Endodermal cell (in vitro differentiated cells): ENCODE data around the gene SH3GL2. TPM values are rescaled to one million over a fixed set of nuclear protein-coding genes. Genes with fewer than 3 reads are reported as not detected.

Experiments used
- DNase-seq: peaks from one replicate; pipeline ENCODE4 v3.0.0-alpha.2; 2017
- H3K27ac ChIP-seq: 2 replicates; pipeline ENCODE4 v1.5.1; 2013; ENCODE audit warnings: mild to moderate bottlenecking, low read depth, low read length, moderate library complexity
- H3K27me3 ChIP-seq: 2 replicates; pipeline ENCODE4 v1.6.1; 2013; ENCODE audit warnings: mild to moderate bottlenecking, low read length, moderate library complexity; ENCODE audit not compliant: insufficient read depth, control insufficient read depth, poor library complexity, severe bottlenecking
- H3K36me3 ChIP-seq: 2 replicates; pipeline ENCODE4 v1.7.0; 2013; ENCODE audit warnings: mild to moderate bottlenecking, low read length, moderate library complexity; ENCODE audit not compliant: control insufficient read depth, insufficient read depth
- H3K4me1 ChIP-seq: one replicate; pipeline ENCODE4 v1.7.0; 2013; ENCODE audit warnings: low read length; ENCODE audit not compliant: control insufficient read depth, insufficient read depth
- H3K4me3 ChIP-seq: 2 replicates; pipeline ENCODE4 v1.5.1; 2013; ENCODE audit warnings: mild to moderate bottlenecking, low read length, moderate library complexity
- H3K9ac ChIP-seq: 2 replicates; pipeline ENCODE4 v1.6.1; 2013; ENCODE audit warnings: mild to moderate bottlenecking, low read length, moderate library complexity; ENCODE audit not compliant: poor library complexity, severe bottlenecking; ENCODE audit errors: extremely low read depth
- H3K9me3 ChIP-seq: 2 replicates; pipeline ENCODE4 v1.6.1; 2013; ENCODE audit warnings: mild to moderate bottlenecking, low read length, moderate library complexity; ENCODE audit not compliant: control insufficient read depth
- H3K27ac Mint-ChIP-seq: 2 replicates; pipeline ENCODE4 v1.8.0; 2020; ENCODE audit warnings: mixed read lengths
- H3K27me3 Mint-ChIP-seq: 2 replicates; pipeline ENCODE4 v1.8.0; 2021; ENCODE audit warnings: mild to moderate bottlenecking, mixed read lengths; ENCODE audit not compliant: insufficient read depth
- H3K36me3 Mint-ChIP-seq: 2 replicates; pipeline ENCODE4 v1.8.0; 2020; ENCODE audit warnings: low read depth, mixed read lengths
- H3K4me1 Mint-ChIP-seq: 2 replicates; pipeline ENCODE4 v1.8.0; 2020; ENCODE audit warnings: mixed read lengths
- H3K4me3 Mint-ChIP-seq: 2 replicates; pipeline ENCODE4 v1.8.0; 2020; ENCODE audit warnings: mild to moderate bottlenecking, moderate library complexity, mixed read lengths
- H3K9me3 Mint-ChIP-seq: 2 replicates; pipeline ENCODE4 v1.8.0; 2020; ENCODE audit warnings: mild to moderate bottlenecking, mixed read lengths
- WGBS, 2 experiments: methylation state at CpG; one replicate each; pipeline versions ENCODE4 v1.1.5 to v1.1.7; 2013; ENCODE audit warnings: missing lambda C conversion rate in 2 of 2, mixed read lengths in 1 of 2; ENCODE audit not compliant: insufficient coverage in 1 of 2, insufficient read length in 1 of 2; 5-methylcytosine and 5-hydroxymethylcytosine counted together
- total RNA-seq, 2 donors: library from RNA; stranded (reverse); fragmentation: NEBNext Ultra II Directional in 1 of 2; extraction: Animal tissue kit (Norgen Biotek cat#: 25700) in 1 of 2; gene quantifications; 2 replicates in 1 of 2; 3 replicates in 1 of 2; pipeline ENCODE4 v1.2.1, GENCODE V29; 2021
- TF ChIP-seq, protein P1 (sequence below): fragments of 200-600 bp; sonication (generic); conservative IDR thresholded peaks from 2 replicates; pipeline ENCODE4 v1.5.0; 2021; ENCODE audit warnings: antibody characterized with exemption, mild to moderate bottlenecking

Gene SH3GL2
- total RNA-seq, 2 donors from 2014 or later = 3.7 to 7.7 TPM

GRCh38 chr9:17609312-17610005 lies 30.6 kb downstream of the SH3GL2 start:
- Histone ChIP-seq H3K4me1 (no peaks in the 10 kb centered on the region), H3K27ac (no peak overlapping the region), H3K27me3 (no peaks in the 10 kb centered on the region), H3K9me3 (no peaks in the 10 kb centered on the region), H3K9ac (no peak overlapping the region), H3K4me3 (no peak overlapping the region), H3K36me3 (no peaks in the 10 kb centered on the region)
- Mint-ChIP-seq H3K27ac (no peak overlapping the region), H3K4me3 (no peak overlapping the region), H3K9me3 (no peaks in the 10 kb centered on the region), H3K36me3 (no peaks in the 10 kb centered on the region), H3K4me1 (no peaks in the 10 kb centered on the region), H3K27me3 (no peaks in the 10 kb centered on the region)
- no peak for DNase-seq
- WGBS, 2 experiments = 85 to 100% methylated on average over 3 to 7 of the region's 7 CpGs
- TF ChIP-seq, protein P1, sequence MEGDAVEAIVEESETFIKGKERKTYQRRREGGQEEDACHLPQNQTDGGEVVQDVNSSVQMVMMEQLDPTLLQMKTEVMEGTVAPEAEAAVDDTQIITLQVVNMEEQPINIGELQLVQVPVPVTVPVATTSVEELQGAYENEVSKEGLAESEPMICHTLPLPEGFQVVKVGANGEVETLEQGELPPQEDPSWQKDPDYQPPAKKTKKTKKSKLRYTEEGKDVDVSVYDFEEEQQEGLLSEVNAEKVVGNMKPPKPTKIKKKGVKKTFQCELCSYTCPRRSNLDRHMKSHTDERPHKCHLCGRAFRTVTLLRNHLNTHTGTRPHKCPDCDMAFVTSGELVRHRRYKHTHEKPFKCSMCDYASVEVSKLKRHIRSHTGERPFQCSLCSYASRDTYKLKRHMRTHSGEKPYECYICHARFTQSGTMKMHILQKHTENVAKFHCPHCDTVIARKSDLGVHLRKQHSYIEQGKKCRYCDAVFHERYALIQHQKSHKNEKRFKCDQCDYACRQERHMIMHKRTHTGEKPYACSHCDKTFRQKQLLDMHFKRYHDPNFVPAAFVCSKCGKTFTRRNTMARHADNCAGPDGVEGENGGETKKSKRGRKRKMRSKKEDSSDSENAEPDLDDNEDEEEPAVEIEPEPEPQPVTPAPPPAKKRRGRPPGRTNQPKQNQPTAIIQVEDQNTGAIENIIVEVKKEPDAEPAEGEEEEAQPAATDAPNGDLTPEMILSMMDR = no peak

GRCh38 chr9:17611342-17611741 lies 32.5 kb downstream of the SH3GL2 start:
- Mint-ChIP-seq H3K27ac (no peak overlapping the region), H3K27me3 (no peaks in the 10 kb centered on the region), H3K9me3 (no peaks in the 10 kb centered on the region), H3K4me3 (no peak overlapping the region), H3K36me3 (no peaks in the 10 kb centered on the region), H3K4me1 (no peaks in the 10 kb centered on the region)
- Histone ChIP-seq H3K9me3 (no peaks in the 10 kb centered on the region), H3K4me3 (no peak overlapping the region), H3K27me3 (no peaks in the 10 kb centered on the region), H3K36me3 (no peaks in the 10 kb centered on the region), H3K27ac (no peak overlapping the region), H3K4me1 (no peaks in the 10 kb centered on the region), H3K9ac (no peak overlapping the region)
- TF ChIP-seq, protein P1 = no peak
- whole genome bisulfite sequencing, 2 experiments = 87 to 100% methylated on average over 1 to 2 of the region's 2 CpGs
- DNase-seq = no peak

DNA sequence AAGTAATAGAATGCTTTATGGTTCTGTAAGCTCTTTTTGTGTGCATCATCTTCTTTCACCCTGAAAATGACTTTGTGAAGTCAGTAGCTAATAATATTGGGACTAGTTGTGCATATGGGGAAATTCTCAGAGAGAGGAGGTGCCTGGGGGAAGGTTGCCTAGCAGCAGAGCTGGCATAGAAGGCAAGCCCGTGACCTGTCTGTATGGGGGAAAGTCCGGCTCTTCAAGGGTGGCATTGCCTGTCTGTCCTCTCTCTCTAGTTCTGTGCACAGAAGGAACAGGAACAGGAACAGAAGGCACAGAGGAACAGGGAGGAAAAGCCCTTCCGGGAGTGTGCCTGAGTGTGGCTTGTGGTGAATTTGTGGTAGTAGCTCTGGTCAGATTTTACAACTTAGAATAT lies 33.1 kb downstream of the SH3GL2 start:
- H3K27ac ChIP-seq = no peak overlapping the region
- H3K4me1 ChIP-seq = no peaks in the 10 kb centered on the region
- no peaks in the 10 kb centered on the region for H3K36me3 Mint-ChIP-seq
- H3K4me1 Mint-ChIP-seq = no peaks in the 10 kb centered on the region
- H3K9me3 ChIP-seq = no peaks in the 10 kb centered on the region
- 65 to 78% methylated on average over 2 to 3 of the region's 3 CpGs for WGBS, 2 experiments
- H3K9ac ChIP-seq = no peak overlapping the region
- H3K36me3 ChIP-seq = no peaks in the 10 kb centered on the region
- DNase-seq = no peak
- TF ChIP-seq, protein P1 = no peak
- no peaks in the 10 kb centered on the region for H3K9me3 Mint-ChIP-seq
- H3K27ac Mint-ChIP-seq = no peak overlapping the region
- no peak overlapping the region for H3K4me3 Mint-ChIP-seq
- no peaks in the 10 kb centered on the region for H3K27me3 ChIP-seq
- H3K27me3 Mint-ChIP-seq = no peaks in the 10 kb centered on the region
- H3K4me3 ChIP-seq = no peak overlapping the region
